Measurements from ENCODE around the gene PRICKLE4. TPM values are rescaled to one million over a fixed set of nuclear protein-coding genes. Genes with fewer than 3 reads are reported as not detected.

The PRICKLE4 gene
- total RNA-seq, 2 experiments from 2014 or later: 1.8 to 2.6 TPM

DNA sequence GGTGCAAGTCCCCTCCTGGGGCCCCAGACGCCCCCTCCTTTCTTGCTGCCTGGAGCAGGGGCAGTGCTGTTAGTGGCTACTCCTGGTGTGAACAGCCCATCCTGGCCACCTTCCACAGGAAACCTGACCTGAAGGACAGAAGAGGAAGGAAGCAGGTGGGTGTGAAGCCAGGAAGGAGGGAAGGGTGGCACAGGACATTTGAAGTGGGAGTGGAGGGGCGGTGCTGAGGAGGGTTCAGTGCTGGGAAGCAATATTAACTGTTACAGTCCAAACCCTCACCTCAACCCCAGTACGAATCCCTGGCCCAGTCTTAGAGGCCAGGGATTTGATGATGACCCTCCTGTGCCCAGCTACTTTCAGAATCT lies 766 bp downstream of the PRICKLE4 start:
- peaks cover 40% of the 10 kb centered on the region for H3K4me1 ChIP-seq (ENCODE audit: insufficient read depth, low read length, poor library complexity, severe bottlenecking)
- no peaks in the 10 kb centered on the region for H3K9me2 ChIP-seq (ENCODE audit: insufficient read depth, low read length)
- no peaks in the 10 kb centered on the region for H4K20me1 ChIP-seq (ENCODE audit: insufficient read depth, low read length)
- peak overlapping the region; percentile 15; the same call in 1 of the 2 replicates for H2AFZ ChIP-seq (ENCODE audit: low read length)
- H3K9me3 ChIP-seq (ENCODE audit: low read length): no peaks in the 10 kb centered on the region
- no peaks in the 10 kb centered on the region; the same call in 1 of the 2 replicates for H3K79me2 ChIP-seq (ENCODE audit: insufficient read depth, low read depth, low read length)
- no peak for DNase-seq (ENCODE audit: low spot score)
- no peak overlapping the region for H3K27ac ChIP-seq (ENCODE audit: low read depth, low read length, poor library complexity, severe bottlenecking)
- peak overlapping the region; percentile 69 for H3K4me2 ChIP-seq (ENCODE audit: low read length)
- BruUV-seq (replicated peaks): no TSS peak
- CTCF ChIA-PET (ENCODE audit: unreplicated experiment): interaction anchor here (0.5 to 0.6 kb wide), 2 partner anchors 195 to 228 kb away, joined by 3 read pairs; no protein-coding TSS in a partner anchor
- intact Hi-C loops (cut with micrococcal nuclease; ENCODE audit: unreplicated experiment): loop anchor here (2.0 to 10.0 kb wide), 3 partner anchors 385 to 673 kb away; partner anchors contain the start of genes MRPS10 and TRERF1
- POLR2A ChIA-PET: interaction anchor here (0.7 to 1.0 kb wide), 4 partner anchors 47 to 827 kb away, joined by 3 to 4 read pairs (median 3); no protein-coding TSS in a partner anchor
- no peaks in the 10 kb centered on the region for H3K36me3 ChIP-seq (ENCODE audit: insufficient read depth, low read length)
- TF ChIP-seq, protein P1, sequence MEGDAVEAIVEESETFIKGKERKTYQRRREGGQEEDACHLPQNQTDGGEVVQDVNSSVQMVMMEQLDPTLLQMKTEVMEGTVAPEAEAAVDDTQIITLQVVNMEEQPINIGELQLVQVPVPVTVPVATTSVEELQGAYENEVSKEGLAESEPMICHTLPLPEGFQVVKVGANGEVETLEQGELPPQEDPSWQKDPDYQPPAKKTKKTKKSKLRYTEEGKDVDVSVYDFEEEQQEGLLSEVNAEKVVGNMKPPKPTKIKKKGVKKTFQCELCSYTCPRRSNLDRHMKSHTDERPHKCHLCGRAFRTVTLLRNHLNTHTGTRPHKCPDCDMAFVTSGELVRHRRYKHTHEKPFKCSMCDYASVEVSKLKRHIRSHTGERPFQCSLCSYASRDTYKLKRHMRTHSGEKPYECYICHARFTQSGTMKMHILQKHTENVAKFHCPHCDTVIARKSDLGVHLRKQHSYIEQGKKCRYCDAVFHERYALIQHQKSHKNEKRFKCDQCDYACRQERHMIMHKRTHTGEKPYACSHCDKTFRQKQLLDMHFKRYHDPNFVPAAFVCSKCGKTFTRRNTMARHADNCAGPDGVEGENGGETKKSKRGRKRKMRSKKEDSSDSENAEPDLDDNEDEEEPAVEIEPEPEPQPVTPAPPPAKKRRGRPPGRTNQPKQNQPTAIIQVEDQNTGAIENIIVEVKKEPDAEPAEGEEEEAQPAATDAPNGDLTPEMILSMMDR (conservative IDR thresholded peaks at IDR 0.05; ENCODE audit: low read length): no peak
- no peak for TF ChIP-seq EZH2phosphoT487 (IDR thresholded peaks at IDR 0.05; ENCODE audit: borderline replicate concordance, low read depth, low read length)
- H3K4me3 ChIP-seq (ENCODE audit: low read depth, low read length, poor library complexity, severe bottlenecking): peak overlapping the region; percentile 83

DNA sequence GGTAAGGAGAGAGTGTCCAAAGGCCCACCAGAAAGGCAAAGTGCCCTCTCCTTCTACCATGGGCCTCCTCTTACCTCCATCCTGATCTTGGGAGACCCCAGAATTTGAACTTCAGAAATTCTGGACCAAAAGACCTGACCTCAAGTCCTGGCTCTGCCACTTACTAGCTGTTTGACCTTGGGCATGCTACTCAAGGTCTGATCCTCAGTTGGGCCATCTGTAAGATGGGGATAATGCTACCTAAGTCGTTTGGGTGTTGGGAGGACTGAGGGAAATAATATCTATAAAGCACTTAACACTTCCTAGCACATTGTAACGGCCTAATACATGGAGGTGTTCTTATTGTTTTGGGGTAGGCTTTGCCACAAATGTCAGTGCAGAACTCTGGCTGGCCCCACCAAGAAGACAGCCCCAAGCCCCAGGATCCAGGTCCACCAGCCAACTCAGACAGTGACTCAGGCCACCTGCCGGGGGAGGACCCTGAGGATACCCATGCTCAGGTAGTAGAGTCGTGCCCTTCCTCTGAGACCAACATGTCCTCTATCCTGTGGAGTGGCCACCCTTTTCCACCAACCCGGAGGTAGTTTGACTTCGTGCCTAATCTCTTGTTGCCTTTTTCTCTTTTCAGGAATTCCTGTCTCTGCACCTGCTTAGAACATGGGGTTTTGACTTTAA lies 2.7 kb downstream of the PRICKLE4 start:
- Histone ChIP-seq H3K9me3 (ENCODE audit: low read length) (no peaks in the 10 kb centered on the region), H3K36me3 (ENCODE audit: insufficient read depth, low read length) (no peaks in the 10 kb centered on the region), H3K4me3 (ENCODE audit: low read depth, low read length, poor library complexity, severe bottlenecking) (no peak overlapping the region), H3K9me2 (ENCODE audit: insufficient read depth, low read length) (no peaks in the 10 kb centered on the region), H2AFZ (ENCODE audit: low read length) (no peak overlapping the region), H3K4me1 (ENCODE audit: insufficient read depth, low read length, poor library complexity, severe bottlenecking) (peaks cover 40% of the 10 kb centered on the region), H4K20me1 (ENCODE audit: insufficient read depth, low read length) (no peaks in the 10 kb centered on the region), H3K4me2 (ENCODE audit: low read length) (no peak overlapping the region), H3K79me2 (ENCODE audit: insufficient read depth, low read depth, low read length) (peaks cover 7% of the 10 kb centered on the region; the same call in 1 of the 2 replicates), H3K27ac (ENCODE audit: low read depth, low read length, poor library complexity, severe bottlenecking) (no peak overlapping the region)
- intact Hi-C loops (cut with micrococcal nuclease; ENCODE audit: unreplicated experiment): loop anchor here (5.0 to 10.0 kb wide), 2 partner anchors 434 to 672 kb away; partner anchors contain the start of genes MRPS10 and TRERF1
- TF ChIP-seq, protein P1 (conservative IDR thresholded peaks at IDR 0.05; ENCODE audit: low read length): no peak
- TF ChIP-seq EZH2phosphoT487 (IDR thresholded peaks at IDR 0.05; ENCODE audit: borderline replicate concordance, low read depth, low read length): no peak
- POLR2A ChIA-PET: interaction anchor here (0.7 kb wide), 2 partner anchors 23 to 261 kb away, joined by 3 read pairs; no protein-coding TSS in a partner anchor
- CTCF ChIA-PET (ENCODE audit: unreplicated experiment): no interaction called here
- BruUV-seq (replicated peaks): no TSS peak
- DNase-seq (ENCODE audit: low spot score): no peak

All from OCI-LY7 (cell line).